Cardiac fibroblast (primary cell): Measurements from ENCODE around the gene CCDC136.

Experiments used
- DNase-seq, 2 donors: peaks; one replicate each; pipeline versions ENCODE4 v3.0.0 to v3.0.0-alpha.2; 2010; ENCODE audit warnings: low read depth in 2 of 2
- H3K4me3 ChIP-seq, 2 donors: replicated peaks in 1 of 2; 1 replicate in 1 of 2; 2 replicates in 1 of 2; pipeline ENCODE4 v1.5.1; 2011; ENCODE audit warnings: low read depth in 2 of 2, low read length in 2 of 2, mild to moderate bottlenecking in 2 of 2, moderate library complexity in 1 of 2
- TF ChIP-seq, protein P1 (sequence below): IDR thresholded peaks from one replicate; pipeline ENCODE4 v1.5.1; 2011; ENCODE audit warnings: low read depth, mild to moderate bottlenecking, low read length, inconsistent platforms

The CCDC136 gene

DNA sequence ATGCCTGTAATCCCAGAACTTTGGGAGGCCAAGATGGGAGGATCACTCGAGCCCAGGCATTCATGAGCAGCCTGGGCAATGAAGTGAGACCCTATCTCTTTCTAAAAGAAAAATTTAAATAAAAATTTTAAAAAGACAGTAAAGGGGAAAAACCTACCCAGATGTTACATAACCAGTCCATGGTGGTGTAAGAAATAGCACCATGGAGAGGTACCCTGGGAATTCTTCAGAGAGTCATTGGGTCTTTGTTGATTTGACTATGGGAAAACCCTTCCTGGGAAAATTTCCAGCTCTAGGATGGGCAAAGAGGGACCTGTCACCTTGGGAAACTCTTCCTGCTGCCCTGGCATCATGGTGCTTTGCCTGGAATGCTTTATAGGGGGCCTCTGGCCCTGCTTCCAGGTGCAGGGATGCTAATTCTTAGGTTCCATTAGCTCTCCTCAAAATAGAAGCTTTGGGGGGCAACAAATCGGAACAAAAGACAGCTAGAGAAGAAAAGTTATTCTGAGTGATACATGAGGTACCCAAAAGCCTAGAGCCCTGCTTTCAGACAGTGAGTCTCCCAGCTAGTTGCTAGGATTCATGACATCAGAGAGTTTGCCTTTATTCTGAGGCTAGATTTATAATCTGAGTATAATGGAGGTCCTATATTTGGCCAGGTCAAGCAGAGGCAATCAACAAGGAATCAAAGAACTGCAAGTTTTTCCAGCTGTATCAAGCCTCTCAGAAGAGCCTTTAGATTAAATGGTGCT, 10.1 kb downstream of the CCDC136 start:
- DNase-seq: no peak
- H3K4me3 ChIP-seq: no peak overlapping the region
- TF ChIP-seq, protein P1, sequence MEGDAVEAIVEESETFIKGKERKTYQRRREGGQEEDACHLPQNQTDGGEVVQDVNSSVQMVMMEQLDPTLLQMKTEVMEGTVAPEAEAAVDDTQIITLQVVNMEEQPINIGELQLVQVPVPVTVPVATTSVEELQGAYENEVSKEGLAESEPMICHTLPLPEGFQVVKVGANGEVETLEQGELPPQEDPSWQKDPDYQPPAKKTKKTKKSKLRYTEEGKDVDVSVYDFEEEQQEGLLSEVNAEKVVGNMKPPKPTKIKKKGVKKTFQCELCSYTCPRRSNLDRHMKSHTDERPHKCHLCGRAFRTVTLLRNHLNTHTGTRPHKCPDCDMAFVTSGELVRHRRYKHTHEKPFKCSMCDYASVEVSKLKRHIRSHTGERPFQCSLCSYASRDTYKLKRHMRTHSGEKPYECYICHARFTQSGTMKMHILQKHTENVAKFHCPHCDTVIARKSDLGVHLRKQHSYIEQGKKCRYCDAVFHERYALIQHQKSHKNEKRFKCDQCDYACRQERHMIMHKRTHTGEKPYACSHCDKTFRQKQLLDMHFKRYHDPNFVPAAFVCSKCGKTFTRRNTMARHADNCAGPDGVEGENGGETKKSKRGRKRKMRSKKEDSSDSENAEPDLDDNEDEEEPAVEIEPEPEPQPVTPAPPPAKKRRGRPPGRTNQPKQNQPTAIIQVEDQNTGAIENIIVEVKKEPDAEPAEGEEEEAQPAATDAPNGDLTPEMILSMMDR: no peak

DNA sequence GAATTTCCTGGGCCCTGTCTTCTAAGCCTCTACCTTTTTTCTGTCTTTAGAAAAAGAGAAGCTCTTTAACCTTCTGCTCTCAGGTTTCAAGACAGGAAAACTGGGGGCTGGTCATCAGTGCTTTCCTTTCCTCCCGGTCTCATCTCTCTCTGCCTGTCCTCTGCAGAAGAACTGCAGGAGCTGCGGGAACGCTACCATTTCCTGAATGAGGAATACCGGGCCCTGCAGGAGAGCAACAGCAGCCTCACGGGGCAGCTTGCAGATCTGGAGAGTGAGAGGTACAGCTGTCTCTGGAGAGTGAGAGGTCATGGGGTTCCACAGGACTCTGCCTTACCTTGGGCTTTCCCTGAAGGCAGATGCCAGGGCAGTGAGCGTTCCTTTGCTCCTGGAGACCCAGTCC, 12.7 kb downstream of the CCDC136 start:
- TF ChIP-seq, protein P1: no peak
- no peak for DNase-seq
- H3K4me3 ChIP-seq: no peak overlapping the region

DNA sequence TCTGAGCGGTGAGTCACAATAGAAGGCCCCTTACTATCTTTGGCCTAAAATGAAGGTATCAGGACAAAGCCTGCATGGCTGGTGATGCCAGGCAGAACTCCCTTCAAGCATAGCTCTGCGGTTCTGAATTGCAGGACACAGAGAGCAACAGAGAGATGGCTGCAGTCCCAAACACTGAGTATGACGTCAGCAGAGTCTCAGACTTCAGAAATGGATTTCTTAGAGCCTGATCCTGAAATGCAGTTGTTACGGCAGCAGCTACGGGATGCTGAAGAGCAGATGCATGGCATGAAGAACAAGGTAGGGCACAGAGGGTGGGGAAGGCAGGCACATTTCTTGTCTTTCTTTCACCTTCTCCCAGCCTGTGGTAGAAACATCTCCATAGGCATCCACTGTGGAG, 13.5 kb downstream of the CCDC136 start:
- TF ChIP-seq, protein P1: no peak
- DNase-seq: no peak
- H3K4me3 ChIP-seq: no peak overlapping the region

DNA sequence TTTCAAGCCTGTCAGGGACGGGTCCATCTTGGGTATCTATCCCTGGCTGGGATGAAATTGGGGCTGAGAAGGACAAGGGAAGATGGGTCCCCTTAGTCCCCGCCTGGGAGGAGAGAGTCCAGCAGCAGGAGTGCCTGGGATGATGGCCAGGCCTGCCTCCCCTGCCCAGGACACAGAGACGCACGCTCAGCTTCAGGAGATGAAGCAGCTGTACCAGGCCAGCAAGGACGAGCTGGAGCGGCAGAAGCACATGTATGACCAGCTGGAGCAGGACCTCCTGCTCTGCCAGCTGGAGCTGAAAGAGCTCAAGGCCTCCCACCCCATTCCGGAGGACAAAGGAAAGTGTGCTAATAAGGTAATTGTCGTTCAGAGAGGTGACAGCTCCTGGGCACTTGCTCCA, 15.4 kb downstream of the CCDC136 start:
- H3K4me3 ChIP-seq: no peak overlapping the region
- TF ChIP-seq, protein P1: no peak
- no peak for DNase-seq

DNA sequence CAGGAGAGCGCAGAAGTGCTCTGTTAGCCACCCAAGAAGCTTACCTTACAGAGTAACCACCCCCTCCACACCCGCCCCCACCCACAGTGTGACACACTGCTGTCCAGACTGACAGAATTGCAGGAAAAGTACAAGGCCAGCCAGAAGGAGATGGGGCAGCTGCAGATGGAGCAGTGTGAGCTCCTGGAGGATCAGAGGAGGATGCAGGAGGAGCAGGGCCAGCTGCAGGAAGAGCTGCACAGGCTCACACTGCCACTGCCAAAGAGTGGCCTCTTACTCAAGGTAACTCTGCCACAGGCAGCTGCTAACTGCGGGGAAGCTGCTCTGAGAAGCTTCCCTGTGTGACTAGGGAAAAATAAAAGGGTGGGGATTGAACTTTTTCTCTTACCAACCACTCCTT, 17.6 kb downstream of the CCDC136 start:
- H3K4me3 ChIP-seq: no peak overlapping the region
- DNase-seq: no peak
- TF ChIP-seq, protein P1: no peak

DNA sequence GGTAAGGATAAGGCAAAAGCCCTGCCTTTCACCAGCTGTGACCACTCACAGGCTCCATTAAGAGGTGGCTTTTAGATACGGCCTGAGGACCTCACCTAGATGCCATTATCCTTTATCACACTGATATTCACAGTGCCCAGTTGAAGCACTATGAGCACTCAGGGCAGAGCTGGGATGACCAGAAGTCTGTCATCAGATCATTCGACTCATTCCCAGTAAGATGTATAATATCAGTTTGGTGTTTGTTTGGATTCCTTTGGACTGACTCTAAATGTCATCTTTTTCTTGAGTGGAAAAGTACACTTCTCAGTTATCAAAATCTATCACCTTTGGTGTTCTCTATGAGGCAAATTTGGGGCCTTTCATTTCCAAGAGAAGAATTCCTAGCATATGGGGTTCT, 18.7 kb downstream of the CCDC136 start:
- TF ChIP-seq, protein P1: no peak
- no peak overlapping the region for H3K4me3 ChIP-seq
- no peak for DNase-seq

DNA sequence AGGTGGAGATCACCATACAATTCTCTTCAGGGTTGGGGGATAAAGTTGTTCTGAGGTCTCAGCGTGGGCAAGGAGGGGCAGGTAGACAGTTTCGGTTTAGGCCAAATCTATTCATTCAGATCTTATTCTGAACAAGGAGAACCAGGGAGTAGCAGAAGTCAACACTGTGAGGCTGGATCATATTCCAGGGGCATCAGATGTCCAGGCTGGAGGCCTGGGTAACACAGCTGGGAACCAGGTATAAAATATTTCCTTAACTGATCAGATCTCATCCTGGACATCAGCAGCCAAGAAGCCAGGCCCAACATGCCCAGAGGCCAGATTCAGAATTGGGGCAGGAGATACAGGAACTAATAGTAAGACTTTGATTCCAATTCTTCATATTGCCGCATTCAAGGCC, 19.2 kb downstream of the CCDC136 start:
- no peak overlapping the region for H3K4me3 ChIP-seq
- TF ChIP-seq, protein P1: no peak
- DNase-seq: no peak
